ENCODE data around the gene PAX4.
"Not testable (repeated sequence)": the region's sequence is repeated elsewhere in the genome, so short reads cannot be mapped to it uniquely, and the experiment has no call there.

PAX4 gene

GRCh38 chr7:127588019-127588696 lies 29.8 kb downstream of the PAX4 start, which contains the start of gene ARF5:
Gene ARF5, plus strand, starts transcription at chr7:127588411. Its CDS starts 88 bp downstream, at chr7:127588499.
- in situ Hi-C loops (cut with MboI; ENCODE audit: low sequenced_read_pairs): no loop called here

- in situ Hi-C loops (cut with MboI; ENCODE audit: low sequenced_read_pairs): no loop called here
These were observed 30.3 kb downstream of the PAX4 start for GRCh38 chr7:127587663-127588018.

- in situ Hi-C loops (cut with MboI; ENCODE audit: low sequenced_read_pairs): no loop called here
These were observed 31.6 kb downstream of the PAX4 start for GRCh38 chr7:127586346-127586745.

GRCh38 chr7:127585044-127585953 lies 32.6 kb downstream of the PAX4 start, which contains the start of gene GCC1:
Gene GCC1, minus strand, starts transcription at chr7:127585596. Its CDS starts 414 bp downstream, at chr7:127585182.
- in situ Hi-C loops (cut with MboI; ENCODE audit: low sequenced_read_pairs): no loop called here

GRCh38 chr7:127584648-127585043 lies 33.3 kb downstream of the PAX4 start:
- in situ Hi-C loops (cut with MboI; ENCODE audit: low sequenced_read_pairs): no loop called here

- in situ Hi-C loops (cut with MboI; ENCODE audit: low sequenced_read_pairs): no loop called here
These were observed 35.6 kb downstream of the PAX4 start for GRCh38 chr7:127582361-127582760.

GRCh38 chr7:127581716-127582115 lies 36.2 kb downstream of the PAX4 start:
- in situ Hi-C loops (cut with MboI; ENCODE audit: low sequenced_read_pairs): no loop called here

- in situ Hi-C loops (cut with MboI; ENCODE audit: low sequenced_read_pairs): no loop called here
These were observed 37.3 kb downstream of the PAX4 start for GRCh38 chr7:127580612-127581011.

GRCh38 chr7:127578711-127579275 lies 39.1 kb downstream of the PAX4 start:
- in situ Hi-C loops (cut with MboI; ENCODE audit: low sequenced_read_pairs): no loop called here

- in situ Hi-C loops (cut with MboI; ENCODE audit: low sequenced_read_pairs): no loop called here
These were observed 39.8 kb downstream of the PAX4 start for GRCh38 chr7:127578036-127578684.

GRCh38 chr7:127571741-127572505 lies 46.0 kb downstream of the PAX4 start:
- in situ Hi-C loops (cut with MboI; ENCODE audit: low sequenced_read_pairs): no loop called here

GRCh38 chr7:127568034-127568433 lies 49.9 kb downstream of the PAX4 start:
- in situ Hi-C loops (cut with MboI; ENCODE audit: low sequenced_read_pairs): not testable (repeated sequence)

GRCh38 chr7:127566242-127566641 lies 51.7 kb downstream of the PAX4 start:
- in situ Hi-C loops (cut with MboI; ENCODE audit: low sequenced_read_pairs): no loop called here

Measured in HL-60/S4 treated with phorbol 12-myristate 13-acetate at 8.2 ng/mL for 4 days and 3 days (cell line).